ENCODE results near the gene TTC5. TPM values are rescaled to one million over a fixed set of nuclear protein-coding genes. Genes with fewer than 3 reads are reported as not detected.
"Not testable (repeated sequence)": the region's sequence is repeated elsewhere in the genome, so short reads cannot be mapped to it uniquely, and the experiment has no call there.

The TTC5 gene
- total RNA-seq, 1 donor from 2014 or later, result 15.6 TPM

DNA sequence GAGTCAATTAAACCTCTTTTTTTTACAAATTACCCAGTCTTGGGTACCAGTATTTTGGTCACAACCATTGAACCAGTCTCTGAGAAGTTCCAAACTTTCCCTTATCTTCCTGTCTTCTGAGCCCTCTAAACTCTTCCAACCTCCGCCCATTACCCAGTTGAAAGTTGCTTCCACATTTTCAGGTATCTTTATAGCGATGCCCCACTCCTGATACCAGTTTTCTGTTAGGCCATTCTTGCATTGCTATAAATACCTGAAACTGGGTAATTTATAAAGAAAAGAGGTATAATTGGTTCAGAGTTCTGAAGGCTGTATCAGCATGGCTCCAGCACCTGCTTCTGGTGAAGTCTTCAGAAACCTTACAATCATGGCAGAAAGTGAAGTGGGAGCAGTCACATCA is 31.7 kb downstream of the TTC5 start:
- Histone ChIP-seq H3K4me1 (no peaks in the 10 kb centered on the region), H3K27ac (no peak overlapping the region), H3K9me3 (no peaks in the 10 kb centered on the region), H3K36me3 (no peaks in the 10 kb centered on the region), H3K27me3 (no peaks in the 10 kb centered on the region), H3K4me3 (no peak overlapping the region)
- intact Hi-C loops (cut with DNase I), result no loop called here
- TF ChIP-seq, protein P1, sequence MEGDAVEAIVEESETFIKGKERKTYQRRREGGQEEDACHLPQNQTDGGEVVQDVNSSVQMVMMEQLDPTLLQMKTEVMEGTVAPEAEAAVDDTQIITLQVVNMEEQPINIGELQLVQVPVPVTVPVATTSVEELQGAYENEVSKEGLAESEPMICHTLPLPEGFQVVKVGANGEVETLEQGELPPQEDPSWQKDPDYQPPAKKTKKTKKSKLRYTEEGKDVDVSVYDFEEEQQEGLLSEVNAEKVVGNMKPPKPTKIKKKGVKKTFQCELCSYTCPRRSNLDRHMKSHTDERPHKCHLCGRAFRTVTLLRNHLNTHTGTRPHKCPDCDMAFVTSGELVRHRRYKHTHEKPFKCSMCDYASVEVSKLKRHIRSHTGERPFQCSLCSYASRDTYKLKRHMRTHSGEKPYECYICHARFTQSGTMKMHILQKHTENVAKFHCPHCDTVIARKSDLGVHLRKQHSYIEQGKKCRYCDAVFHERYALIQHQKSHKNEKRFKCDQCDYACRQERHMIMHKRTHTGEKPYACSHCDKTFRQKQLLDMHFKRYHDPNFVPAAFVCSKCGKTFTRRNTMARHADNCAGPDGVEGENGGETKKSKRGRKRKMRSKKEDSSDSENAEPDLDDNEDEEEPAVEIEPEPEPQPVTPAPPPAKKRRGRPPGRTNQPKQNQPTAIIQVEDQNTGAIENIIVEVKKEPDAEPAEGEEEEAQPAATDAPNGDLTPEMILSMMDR (IDR thresholded peaks at IDR 0.05), result no peak
- no peak for ATAC-seq
- no peak for DNase-seq

DNA sequence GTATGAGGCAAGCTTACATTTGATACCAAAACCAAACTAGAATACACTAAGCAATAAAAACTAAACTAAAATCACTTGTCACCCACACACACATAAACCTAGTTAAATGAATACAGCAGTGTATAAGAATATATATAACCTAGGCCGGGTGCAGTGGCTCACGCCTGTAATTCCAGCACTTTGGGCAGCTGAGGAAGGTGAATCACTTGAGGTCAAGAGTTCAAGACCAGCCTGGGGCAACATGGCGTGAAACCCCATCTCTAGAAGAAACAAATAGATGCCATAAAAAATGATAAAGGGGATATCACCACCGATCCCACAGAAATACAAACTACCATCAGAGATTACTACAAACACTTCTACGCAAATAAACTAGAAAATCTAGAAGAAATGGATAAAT is 41.4 kb downstream of the TTC5 start:
- H3K9me3 ChIP-seq; H3K36me3 ChIP-seq; DNase-seq; intact Hi-C loops (cut with DNase I); H3K4me3 ChIP-seq; H3K27me3 ChIP-seq; ATAC-seq; H3K27ac ChIP-seq; H3K4me1 ChIP-seq: not testable (repeated sequence)

DNA sequence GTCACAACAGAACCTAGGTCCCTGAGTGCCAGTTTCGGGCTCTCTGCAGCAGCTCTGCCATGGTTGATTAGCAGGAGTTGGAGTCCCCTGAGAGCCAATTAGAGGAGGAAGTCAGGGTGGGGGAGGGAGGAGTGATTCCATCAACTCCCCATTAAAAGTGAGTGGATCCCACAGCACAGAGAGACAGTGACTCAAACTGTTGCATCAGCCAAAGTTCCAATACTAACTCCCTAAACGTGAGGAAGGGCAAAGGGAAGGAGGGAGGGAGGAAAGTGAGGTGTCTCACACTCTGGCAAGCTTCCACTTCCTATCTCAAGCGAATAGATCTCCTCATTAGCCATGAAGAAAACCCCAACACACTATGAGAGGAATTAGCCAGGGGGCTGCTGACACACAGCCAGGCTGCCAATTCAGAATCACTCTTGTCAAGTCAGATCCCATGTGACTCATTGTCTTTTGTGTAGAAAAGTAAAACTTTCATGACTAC is 43.1 kb downstream of the TTC5 start:
- no peaks in the 10 kb centered on the region for H3K27me3 ChIP-seq
- H3K9me3 ChIP-seq, result no peaks in the 10 kb centered on the region
- intact Hi-C loops (cut with DNase I), result no loop called here
- ATAC-seq (no peak), DNase-seq (no peak)
- H3K36me3 ChIP-seq, result no peaks in the 10 kb centered on the region
- H3K4me1 ChIP-seq, result no peaks in the 10 kb centered on the region
- no peak overlapping the region for H3K27ac ChIP-seq
- TF ChIP-seq, protein P1 (IDR thresholded peaks at IDR 0.05), result no peak
- H3K4me3 ChIP-seq, result no peak overlapping the region

DNA sequence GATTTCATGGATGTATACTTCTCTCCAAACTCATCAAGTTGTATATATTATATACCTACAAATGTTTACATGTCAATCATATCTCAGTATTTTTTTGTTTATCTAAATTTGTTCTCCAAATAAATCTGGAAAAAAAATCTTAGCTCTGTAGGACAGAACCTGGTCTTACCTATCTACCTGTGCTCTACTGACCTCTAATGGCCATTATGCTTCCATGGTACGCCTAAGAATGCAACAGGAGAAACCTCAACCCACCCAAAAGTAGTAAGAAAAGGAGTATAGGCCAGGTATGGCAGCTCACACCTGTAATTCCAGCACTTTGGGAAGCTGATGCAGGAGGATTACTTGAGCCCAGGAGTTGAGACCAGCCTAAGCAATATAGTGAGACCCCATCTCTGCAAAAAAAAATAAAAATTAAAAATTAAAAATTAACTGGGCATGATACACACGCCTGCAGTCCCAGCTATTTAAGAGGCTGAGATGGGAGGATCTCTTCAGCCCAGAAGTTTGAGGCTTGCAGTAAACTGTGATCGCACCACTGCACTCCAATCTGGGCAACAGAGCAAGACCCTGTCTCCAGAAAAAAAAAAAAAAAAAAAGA is 58.0 kb downstream of the TTC5 start:
- intact Hi-C loops (cut with DNase I), result no loop called here
- Histone ChIP-seq H3K36me3 (no peaks in the 10 kb centered on the region), H3K27me3 (no peaks in the 10 kb centered on the region), H3K27ac (no peak overlapping the region), H3K9me3 (no peaks in the 10 kb centered on the region), H3K4me3 (no peak overlapping the region), H3K4me1 (no peaks in the 10 kb centered on the region)
- ATAC-seq (peak; percentile 36), DNase-seq (no peak)
- TF ChIP-seq, protein P1 (IDR thresholded peaks at IDR 0.05), result peak; percentile 16

Other genes with a start within 250 kb of the TTC5 start
- not detected for gene OR4L1, start 245.9 kb downstream of the TTC5 start, total RNA-seq
- gene OR4K17, start 195.2 kb downstream of the TTC5 start, total RNA-seq, result not detected
- gene OR4N5, start 167.1 kb downstream of the TTC5 start, total RNA-seq, result not detected
- not detected for gene OR11G2, start 115.1 kb downstream of the TTC5 start, total RNA-seq
- gene OR11H6, start 82.2 kb downstream of the TTC5 start, total RNA-seq, result not detected
- gene OR11H7, start 77.0 kb downstream of the TTC5 start, total RNA-seq, result not detected
- gene OR11H4, start 66.7 kb downstream of the TTC5 start, total RNA-seq, result not detected
- 37.9 TPM for gene CCNB1IP1, start 27.3 kb upstream of the TTC5 start, total RNA-seq
- 15.6 TPM for gene PARP2, start 37.7 kb upstream of the TTC5 start, total RNA-seq
- gene TEP1, start 107.5 kb upstream of the TTC5 start, total RNA-seq, result 48.9 TPM
- gene KLHL33, start 130.2 kb upstream of the TTC5 start, total RNA-seq, result 0.29 TPM
- 33.8 TPM for gene OSGEP, start 148.9 kb upstream of the TTC5 start, total RNA-seq
- gene APEX1, start 149.3 kb upstream of the TTC5 start, total RNA-seq, result 101 TPM
- 40.2 TPM for gene PIP4P1, start 155.5 kb upstream of the TTC5 start, total RNA-seq
- gene PNP, start 163.5 kb upstream of the TTC5 start, total RNA-seq, result 32.8 TPM
- gene RNASE10, start 199.6 kb upstream of the TTC5 start, total RNA-seq, result 0.58 TPM

Measured in upper lobe of right lung (tissue), 1 donor.